HG03060 (cell line): ENCODE results near the gene TAGAP.
"Not testable (repeated sequence)": the region's sequence is repeated elsewhere in the genome, so short reads cannot be mapped to it uniquely, and the experiment has no call there.

Experiments
- ATAC-seq: cut with Tn5 transposase; IDR thresholded peaks from one replicate; pipeline ENCODE4 v1.9.1; 2021; ENCODE audit warnings: low read depth, moderate number of reproducible peaks; ENCODE audit not compliant: unreplicated experiment

TAGAP gene

DNA sequence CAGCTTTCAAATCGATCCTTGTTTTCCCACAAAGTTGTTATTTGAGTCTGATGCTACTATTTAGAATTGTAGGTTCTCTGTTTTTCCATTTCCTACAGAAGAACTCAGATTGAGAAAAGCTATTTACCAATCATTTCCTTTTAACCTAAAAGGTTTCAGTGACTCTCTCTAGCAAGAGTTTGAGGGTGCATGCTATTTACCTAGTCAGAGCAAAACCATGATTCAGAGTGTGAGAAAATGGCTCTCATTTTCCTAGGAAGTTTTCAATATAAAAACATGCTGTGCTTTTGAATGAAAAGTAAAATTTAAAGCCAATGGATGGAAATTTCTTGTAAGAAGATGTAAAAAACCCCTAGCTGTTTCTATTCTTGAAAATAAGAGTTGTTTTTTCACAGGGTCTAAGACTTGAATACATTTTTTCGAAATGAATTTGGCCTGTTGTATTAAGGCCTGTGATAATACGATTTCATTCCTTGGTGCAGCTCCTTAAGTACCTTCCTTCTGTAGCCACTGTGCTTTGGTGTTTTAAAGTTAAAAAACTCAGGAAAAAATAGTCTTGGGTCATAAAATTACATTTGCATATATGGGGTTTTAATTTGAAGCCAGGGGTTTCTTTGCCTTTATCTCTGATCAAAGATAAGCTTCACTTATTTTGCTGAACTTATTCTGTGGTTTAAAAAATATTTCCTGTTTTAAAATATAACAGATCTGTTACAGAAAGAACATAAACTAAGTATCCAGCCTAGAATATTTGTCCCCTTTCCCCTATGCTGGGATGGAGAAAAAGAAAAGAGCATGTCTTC lies 26.8 kb downstream of the TAGAP start:
- ATAC-seq: no peak

DNA sequence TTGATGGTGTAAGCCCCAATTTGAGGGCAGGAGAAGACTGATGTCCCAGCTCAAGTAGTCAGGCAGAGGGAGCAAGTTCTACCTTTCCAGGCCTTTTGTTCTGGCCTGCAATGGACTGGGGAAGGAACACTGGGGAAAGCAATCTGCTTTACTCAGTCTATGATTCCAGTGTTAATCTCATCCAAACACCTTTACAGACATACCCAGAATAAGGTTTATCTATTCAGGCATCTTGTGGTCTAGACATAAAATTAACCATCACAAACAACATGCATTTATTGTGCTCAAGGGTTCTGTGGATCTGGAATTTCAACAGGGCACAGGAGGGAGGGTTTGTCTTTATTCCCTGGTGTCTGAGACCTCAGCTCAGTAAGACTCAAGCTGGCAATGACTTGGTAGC lies 30.4 kb downstream of the TAGAP start:
- ATAC-seq: no peak

DNA sequence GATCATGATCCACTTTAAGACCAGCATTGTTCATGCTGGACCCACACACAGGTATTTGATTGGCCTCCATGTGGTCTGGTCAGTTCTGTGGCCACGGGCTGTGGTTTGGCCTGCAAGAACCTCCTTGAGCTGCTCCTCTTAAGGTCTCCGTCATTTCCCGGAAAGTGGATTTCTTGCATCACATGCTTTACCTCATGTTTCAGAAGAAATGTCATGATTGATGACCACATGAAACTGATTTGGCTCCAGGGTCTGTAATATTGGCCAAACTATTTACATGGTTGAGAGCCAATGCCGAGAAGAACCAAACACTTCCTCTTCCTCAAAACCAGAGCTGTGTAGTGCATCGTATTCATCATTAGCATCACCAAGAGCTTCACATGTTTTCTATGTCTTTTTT lies 31.6 kb downstream of the TAGAP start:
- no peak for ATAC-seq

DNA sequence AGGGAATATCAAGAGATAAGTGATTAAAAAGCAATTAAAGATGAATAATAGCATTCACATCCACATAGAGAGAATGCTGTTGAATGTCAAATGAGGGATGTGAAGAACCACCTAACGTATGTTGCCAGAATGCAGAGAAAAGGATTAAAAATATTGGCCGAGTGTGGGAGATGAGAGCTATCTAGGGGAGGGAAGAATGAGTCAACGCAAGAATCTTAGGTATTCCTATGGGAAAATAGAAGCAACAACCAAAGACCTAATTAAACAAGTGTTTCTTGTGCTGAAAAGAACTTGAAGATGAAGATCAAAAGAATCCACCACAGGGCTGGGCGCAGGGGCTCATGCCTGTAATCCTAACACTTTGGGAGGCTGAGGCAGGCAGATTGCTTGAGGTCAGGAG lies 32.6 kb downstream of the TAGAP start:
- ATAC-seq: no peak

DNA sequence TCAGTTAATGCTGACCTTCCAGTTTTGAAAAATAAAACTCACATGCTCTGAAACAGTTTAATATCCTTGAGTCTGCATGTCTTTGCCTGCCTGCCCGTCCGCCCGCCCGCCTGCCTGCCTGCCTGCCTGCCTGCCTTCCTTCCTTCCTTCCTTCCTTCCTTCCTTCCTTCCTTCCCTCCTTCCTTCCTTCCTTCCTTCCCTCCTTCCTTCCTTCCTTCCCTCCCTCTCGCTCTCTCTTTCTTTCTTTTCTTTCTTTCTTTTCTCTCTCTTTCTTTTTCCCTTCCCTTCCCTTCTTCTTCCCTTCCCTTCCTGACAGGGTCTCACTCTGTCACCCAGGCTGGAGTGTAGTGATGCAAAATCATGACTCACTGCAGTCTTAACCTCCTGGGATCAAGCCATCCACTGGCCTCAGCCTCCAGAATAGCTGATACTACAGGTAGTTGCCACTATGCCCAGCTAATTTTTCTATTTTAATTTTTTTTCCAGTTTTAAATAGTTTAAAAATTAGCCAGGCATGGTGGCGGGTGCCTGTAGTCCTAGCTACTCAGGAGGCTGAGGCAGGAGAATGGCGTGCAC lies 34.7 kb downstream of the TAGAP start:
- not testable (repeated sequence) for ATAC-seq

DNA sequence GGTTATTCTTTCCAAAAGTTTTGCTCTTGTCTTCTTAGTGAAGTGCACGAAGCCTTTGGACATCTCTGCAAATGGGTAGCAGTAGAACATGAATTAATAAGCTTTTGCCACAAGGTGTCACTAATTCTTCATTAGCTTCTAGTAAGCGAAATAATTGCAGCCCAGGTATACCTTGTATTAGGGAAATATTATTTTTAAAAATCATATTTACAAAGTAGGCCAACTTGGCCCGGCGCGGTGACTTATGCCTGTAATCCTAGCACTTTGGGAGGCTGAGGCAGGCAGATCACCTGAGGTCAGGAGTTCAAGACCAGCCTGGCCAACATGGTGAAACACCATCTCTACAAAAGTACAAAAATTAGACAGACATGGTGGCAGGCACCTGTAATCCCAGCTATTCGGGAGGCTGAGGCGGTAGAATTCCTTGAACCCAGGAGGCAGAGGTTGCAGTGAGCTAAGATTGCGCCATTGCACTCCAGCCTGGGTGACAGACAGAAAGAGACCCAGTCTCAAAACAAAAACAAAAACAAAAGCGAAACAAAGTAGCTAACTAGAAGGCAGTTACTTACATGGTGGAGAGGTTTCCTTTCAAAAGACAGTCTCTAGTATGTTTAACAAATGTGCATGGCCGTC lies 36.0 kb downstream of the TAGAP start:
- no peak for ATAC-seq

DNA sequence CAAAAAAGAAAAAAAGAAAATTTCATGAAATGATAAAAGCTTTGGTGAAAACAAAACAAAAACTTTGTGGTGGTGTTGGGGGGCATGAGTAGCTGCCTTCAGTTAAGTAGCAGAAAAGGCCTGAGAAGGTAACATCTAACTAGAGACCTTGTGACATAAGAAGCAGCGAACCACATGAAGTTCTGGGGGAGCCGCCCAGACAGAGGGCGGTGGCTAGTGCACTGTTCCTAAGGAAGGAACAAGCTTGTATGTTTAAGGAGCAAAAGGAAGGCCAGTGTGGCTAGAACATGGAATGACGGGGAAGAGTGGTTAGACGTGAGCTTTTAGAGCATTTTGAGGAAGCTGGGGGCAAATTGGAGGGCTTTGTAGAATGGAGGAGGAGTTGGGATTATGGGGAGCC lies 37.3 kb downstream of the TAGAP start:
- ATAC-seq: no peak

DNA sequence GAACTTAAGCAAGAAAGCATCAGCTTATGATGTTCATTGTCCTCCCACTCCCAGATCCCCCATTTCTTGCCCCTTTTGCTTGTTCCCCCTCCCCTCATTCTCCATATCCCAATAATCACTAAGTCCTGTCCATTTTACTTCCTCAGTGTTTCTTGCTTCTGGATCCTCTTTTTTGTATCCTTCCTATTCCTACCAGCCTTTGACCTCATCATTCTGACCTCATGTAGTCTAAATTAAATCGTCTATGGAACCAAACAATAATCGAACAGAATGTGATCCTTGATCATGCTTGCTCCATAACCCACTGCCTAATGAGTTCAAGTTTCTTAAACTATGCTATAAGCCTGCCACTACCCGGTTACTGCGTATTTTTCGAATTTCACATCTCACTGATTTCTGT lies 39.4 kb downstream of the TAGAP start:
- no peak for ATAC-seq

DNA sequence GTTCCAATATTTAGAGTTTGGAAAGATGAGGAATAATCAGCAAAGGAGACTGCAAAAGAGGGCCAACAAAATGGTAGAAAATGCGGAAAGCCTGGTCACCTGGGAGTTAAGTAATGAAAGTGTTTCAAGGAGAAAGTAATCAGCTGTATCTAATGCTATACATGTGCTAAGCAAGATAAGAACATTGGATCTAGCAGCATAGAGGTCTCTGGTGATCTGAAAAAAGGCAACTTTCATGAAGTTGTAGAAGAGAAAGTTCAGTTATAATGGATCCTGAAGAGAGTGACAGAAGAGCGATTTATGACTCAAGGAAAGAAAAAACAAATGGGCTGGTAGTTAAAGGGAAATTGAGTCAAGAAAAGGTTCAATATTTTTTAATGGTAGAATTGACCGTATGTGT lies 40.2 kb downstream of the TAGAP start:
- ATAC-seq: no peak

DNA sequence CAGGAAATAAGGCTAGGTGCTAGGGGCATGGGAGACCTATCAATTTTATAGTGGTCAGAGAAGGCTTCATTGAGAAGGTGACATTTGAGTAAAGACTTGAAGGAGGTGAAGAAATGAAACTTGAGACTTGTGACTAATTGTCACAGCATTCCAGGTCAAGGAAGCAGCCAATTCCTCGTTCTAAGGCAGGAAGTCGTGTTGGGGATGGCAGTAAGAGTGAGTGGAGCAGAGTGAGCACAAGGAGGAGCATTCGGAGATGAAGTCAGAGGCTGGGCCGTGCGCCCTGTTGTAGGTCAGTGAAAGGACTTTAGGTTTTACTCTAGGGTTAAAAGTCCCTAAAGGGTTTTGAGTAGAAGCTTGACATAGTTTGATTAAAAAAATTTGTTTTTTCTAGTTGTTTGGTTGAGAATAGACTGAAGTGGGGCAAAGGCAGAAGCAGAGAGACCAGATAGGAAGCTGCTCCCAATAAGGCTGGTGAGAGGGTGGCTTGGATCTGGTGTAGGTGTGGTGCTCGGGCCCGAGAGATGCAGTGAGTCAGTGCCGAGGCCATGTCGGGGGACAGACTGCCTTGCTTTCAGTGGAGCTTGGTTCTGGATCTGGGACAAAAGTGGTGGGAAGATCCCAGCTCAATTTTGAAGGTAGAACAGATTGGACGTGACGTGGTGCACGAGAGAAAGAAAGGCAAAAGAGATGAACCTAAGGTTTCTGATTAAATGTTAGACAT lies 42.2 kb downstream of the TAGAP start:
- no peak for ATAC-seq

DNA sequence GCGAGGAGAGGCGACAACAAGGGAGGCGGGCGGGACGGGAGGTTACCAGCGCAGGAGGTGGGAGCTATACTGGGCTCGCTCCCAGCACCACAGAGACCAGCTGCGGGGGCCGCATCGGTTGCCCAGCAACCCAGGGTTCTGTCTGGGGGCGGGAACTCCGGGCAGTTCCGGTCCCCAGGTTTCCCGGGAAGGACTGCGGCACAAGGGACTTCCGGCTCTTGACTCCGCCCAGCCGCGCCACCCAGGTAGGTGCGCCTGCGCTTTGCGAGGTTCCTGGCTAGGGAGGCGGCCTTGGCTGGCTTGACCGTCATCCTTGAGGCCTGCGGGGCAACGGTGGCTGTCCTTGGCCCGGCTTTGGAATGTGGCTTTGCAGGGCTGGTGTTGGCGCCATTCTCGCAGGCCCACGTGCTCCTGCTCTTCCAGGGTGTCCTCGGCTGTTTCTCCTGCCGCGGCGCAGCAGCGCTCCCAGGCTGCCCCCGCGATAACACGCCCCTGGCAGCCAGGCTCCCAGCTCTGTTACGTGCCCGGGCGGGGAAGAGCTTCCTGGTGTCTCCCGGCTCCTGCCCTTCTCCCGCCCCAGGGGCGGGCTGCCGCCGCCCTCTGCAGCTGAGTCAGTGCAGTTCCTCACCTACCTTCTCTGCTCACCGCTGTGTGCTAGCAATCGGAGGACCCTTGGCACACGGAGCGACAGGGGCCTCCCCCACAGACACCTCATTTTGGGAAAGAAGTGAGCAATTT lies 45.0 kb downstream of the TAGAP start, which contains the start of gene RSPH3:
TSS of gene RSPH3 (minus strand) at position 537 of the 738 bp plus-strand sequence. CDS start 652 bp downstream, outside the sequence.
- peak; percentile 85 for ATAC-seq

DNA sequence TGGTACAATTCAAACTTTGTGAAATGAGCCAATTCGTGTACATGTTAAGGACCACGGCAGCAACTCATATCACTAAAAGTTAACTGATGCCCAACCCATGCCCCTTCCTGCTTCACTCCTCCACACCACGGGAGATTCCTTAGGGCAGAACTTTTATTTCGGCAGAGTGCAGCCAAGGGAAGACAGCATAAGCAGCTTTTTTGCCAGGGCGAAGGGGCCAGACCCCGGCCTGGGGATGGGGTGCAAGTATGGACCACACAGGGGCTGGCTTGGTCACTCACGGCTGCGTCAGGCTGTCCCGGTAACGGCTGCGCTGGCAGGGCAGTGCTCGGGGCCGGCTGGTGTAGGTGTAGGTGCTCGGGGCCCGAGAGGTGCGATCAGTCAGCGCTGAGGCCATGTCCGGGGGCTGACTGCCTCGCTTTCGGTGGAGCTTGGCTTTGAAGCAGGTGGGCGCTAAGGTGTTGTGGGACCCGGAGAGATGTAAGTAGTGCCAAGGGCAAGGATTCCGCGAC lies 45.6 kb downstream of the TAGAP start:
- no peak for ATAC-seq

DNA sequence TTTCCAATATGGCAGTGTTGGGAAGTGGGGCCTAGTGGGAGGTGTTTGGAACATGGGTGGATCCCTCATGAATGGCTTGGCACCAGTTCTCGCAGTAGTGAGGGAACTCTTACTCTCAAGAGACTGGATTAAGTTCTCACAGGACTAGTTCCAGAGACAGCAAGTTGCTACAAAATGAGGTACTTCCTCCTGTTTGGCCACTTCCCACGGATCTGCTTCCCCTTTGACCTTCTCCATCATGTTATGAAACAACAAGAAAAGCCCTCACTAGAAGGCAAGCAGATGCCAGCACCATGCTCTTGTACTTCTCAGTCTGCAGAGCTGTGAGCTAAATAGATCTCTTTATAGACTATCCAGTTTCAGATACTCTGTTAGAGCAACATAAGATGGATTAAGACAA lies 47.9 kb downstream of the TAGAP start:
- no peak for ATAC-seq

DNA sequence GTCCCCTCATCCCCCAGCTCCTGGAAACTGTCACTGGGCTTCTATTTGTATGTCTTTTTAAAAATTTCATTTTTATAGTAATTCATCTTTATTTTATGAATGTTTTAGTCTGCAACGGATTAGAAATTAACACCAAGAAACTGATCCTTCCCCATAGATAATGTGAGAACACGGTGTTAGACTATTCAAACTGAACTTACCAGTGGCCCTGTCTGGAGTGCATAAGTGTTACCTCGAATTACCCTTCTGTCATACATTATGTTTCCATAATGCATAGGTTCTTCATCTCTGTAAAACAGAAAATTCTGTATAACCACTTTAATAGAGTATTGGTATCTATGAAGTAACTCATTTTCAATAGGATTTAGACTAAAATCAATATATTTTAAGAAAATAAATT lies 51.2 kb downstream of the TAGAP start:
- ATAC-seq: no peak

DNA sequence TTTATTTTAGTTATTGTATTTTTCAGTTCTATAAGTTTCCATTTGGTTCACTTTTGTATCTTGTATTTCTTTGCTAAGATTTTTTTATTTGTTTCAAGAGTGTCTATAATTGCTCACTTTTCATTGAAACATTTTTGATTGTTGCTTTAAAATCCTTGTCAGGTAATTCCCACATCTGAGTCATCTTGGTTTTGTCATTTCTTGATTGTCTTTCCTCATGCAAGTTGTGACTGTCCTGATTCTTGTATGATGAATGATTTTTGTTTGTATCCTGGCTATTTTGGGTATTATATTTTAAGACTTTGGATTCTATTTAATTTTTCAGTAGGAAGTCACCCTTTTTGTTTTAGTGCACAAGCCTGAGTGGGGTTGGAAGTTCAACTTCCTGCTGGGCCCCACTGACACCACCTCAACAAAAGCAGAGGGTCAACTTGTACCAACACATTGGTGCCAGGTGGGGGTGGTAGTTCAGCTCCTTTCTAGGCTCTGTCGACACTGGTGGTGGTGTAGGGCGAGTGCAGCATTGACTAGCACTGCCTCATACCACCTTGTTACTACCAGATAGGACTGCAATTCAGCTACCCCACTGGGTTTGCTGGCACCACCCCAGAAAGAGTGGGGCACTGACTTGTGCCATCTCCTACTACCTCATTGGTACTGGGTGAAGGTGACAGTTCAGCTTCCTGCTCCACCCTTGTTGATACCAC lies 53.6 kb downstream of the TAGAP start:
- no peak for ATAC-seq

DNA sequence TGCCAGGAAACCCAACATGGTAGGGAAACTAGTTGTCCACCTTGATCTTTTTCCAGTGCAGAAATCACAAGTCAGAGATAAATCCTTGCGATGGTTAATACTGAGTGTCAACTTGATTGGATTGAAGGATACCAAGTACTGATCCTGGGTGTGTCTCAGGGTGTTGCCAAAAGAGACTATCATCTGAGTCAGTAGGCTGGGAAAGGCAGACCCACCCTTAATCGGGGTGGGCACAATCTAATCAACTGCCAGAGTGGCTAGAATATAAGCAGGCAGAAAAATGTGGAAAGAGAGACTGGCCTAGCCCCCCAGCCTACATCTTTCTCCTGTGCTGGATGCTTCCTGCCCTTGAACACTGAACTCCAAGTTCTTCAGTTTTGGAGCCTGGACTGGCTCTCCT lies 55.1 kb downstream of the TAGAP start:
- not testable (repeated sequence) for ATAC-seq

DNA sequence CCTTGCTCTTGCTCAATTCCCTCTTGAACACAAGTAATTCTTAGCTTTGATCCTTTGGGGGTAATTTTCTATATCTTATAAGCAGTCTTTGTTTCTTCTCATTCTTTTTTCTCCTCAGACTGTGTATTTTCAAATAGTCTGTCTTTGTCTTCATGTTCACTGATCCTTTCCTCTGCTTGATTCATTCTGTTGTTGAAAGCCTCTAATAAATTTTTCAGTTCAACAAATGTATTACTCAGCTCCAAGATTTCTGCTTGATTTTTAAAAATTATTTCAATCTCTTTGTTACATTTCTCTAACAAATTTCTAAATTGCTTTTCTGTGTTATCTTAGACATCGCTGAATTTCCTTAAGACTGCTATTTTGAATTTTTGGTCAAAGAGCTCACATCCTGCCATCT lies 56.3 kb downstream of the TAGAP start:
- ATAC-seq: no peak

DNA sequence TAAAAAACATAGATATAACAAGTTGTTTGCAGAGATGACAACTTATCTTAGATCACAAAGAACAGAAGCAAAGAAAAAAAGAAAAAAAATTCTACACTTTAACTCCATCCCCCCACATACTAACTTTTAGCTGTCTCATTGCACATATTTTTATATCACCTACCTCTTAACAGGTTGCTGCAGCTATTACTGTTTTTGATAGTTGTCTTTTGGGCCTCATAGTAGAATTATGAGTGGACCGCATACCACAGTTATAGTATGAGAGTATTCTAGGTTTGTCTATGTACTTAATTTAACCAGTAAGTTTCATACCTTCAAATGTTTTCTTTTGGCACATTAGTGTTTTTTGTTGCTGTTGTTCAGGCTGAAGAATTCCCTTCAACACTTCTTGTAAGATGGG lies 57.1 kb downstream of the TAGAP start:
- ATAC-seq: no peak
